ENCODE measurements around the gene BRIP1. TPM values are rescaled to one million over a fixed set of nuclear protein-coding genes. Genes with fewer than 3 reads are reported as not detected.

Gene BRIP1
- total RNA-seq, 1 donor from 2014 or later, result 2.4 TPM

GRCh38 chr17:61837175-61838051, 25.9 kb downstream of the BRIP1 start:
- Mint-ChIP-seq H3K27ac (ENCODE audit: unreplicated experiment) (no peak overlapping the region), H3K36me3 (ENCODE audit: unreplicated experiment) (no peaks in the 10 kb centered on the region), H3K27me3 (ENCODE audit: unreplicated experiment) (no peaks in the 10 kb centered on the region), H3K4me3 (ENCODE audit: unreplicated experiment) (no peak overlapping the region), H3K9me3 (ENCODE audit: unreplicated experiment) (no peaks in the 10 kb centered on the region), H3K4me1 (ENCODE audit: low read depth, unreplicated experiment) (peaks cover 2% of the 10 kb centered on the region)
- peak; percentile 68 for DNase-seq
- peak; percentile 64 for TF ChIP-seq CTCF (IDR thresholded peaks at IDR 0.05; ENCODE audit: partially characterized antibody, unreplicated experiment)

GRCh38 chr17:61836266-61837174, 26.8 kb downstream of the BRIP1 start:
- no peaks in the 10 kb centered on the region for H3K36me3 Mint-ChIP-seq (ENCODE audit: unreplicated experiment)
- no peak for TF ChIP-seq CTCF (IDR thresholded peaks at IDR 0.05; ENCODE audit: partially characterized antibody, unreplicated experiment)
- H3K27ac Mint-ChIP-seq (ENCODE audit: unreplicated experiment), result no peak overlapping the region
- H3K4me1 Mint-ChIP-seq (ENCODE audit: low read depth, unreplicated experiment), result peaks cover 2% of the 10 kb centered on the region
- DNase-seq, result no peak
- no peaks in the 10 kb centered on the region for H3K27me3 Mint-ChIP-seq (ENCODE audit: unreplicated experiment)
- no peak overlapping the region for H3K4me3 Mint-ChIP-seq (ENCODE audit: unreplicated experiment)
- H3K9me3 Mint-ChIP-seq (ENCODE audit: unreplicated experiment), result no peaks in the 10 kb centered on the region

DNA sequence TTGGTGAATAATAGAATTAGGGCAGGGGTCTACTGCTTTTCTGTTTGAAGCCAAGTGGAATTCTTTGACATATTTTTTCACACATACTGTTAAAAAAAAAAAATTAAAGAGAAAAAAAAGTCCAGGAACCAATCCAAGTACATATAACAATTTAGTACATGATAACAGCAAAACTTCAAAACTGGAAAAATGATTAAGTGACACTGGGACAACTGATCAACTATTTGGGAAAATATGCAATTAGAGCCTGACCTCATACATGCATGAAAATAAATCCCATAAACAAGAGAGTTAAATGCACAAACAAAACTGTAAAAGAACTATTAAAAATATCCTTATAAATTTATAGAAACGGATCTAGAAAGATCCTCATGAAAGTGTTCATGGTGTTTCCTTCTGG, 27.7 kb downstream of the BRIP1 start:
- Mint-ChIP-seq H3K27ac (ENCODE audit: unreplicated experiment) (no peak overlapping the region), H3K9me3 (ENCODE audit: unreplicated experiment) (no peaks in the 10 kb centered on the region), H3K27me3 (ENCODE audit: unreplicated experiment) (no peaks in the 10 kb centered on the region), H3K4me3 (ENCODE audit: unreplicated experiment) (no peak overlapping the region), H3K36me3 (ENCODE audit: unreplicated experiment) (no peaks in the 10 kb centered on the region), H3K4me1 (ENCODE audit: low read depth, unreplicated experiment) (peaks cover 2% of the 10 kb centered on the region)
- DNase-seq, result no peak
- no peak for TF ChIP-seq CTCF (IDR thresholded peaks at IDR 0.05; ENCODE audit: partially characterized antibody, unreplicated experiment)

- H3K27ac Mint-ChIP-seq (ENCODE audit: unreplicated experiment), result no peak overlapping the region
- no peaks in the 10 kb centered on the region for H3K27me3 Mint-ChIP-seq (ENCODE audit: unreplicated experiment)
- no peak for TF ChIP-seq CTCF (IDR thresholded peaks at IDR 0.05; ENCODE audit: partially characterized antibody, unreplicated experiment)
Observed at GRCh38 chr17:61834610-61835009, 28.7 kb downstream of the BRIP1 start.

More at GRCh38 chr17:61834610-61835009, 28.7 kb downstream of the BRIP1 start:
- H3K4me3 Mint-ChIP-seq (ENCODE audit: unreplicated experiment), result no peak overlapping the region
- DNase-seq, result no peak
- H3K9me3 Mint-ChIP-seq (ENCODE audit: unreplicated experiment), result no peaks in the 10 kb centered on the region
- H3K36me3 Mint-ChIP-seq (ENCODE audit: unreplicated experiment), result no peaks in the 10 kb centered on the region
- H3K4me1 Mint-ChIP-seq (ENCODE audit: low read depth, unreplicated experiment), result peaks cover 2% of the 10 kb centered on the region

All from glutamatergic neuron (in vitro differentiated cells).